ENCODE results near the gene SMARCAL1. TPM values are rescaled to one million over a fixed set of nuclear protein-coding genes. Genes with fewer than 3 reads are reported as not detected.

Gene SMARCAL1
- 15.3 and 21.7 TPM in 2 replicates for total RNA-seq

DNA sequence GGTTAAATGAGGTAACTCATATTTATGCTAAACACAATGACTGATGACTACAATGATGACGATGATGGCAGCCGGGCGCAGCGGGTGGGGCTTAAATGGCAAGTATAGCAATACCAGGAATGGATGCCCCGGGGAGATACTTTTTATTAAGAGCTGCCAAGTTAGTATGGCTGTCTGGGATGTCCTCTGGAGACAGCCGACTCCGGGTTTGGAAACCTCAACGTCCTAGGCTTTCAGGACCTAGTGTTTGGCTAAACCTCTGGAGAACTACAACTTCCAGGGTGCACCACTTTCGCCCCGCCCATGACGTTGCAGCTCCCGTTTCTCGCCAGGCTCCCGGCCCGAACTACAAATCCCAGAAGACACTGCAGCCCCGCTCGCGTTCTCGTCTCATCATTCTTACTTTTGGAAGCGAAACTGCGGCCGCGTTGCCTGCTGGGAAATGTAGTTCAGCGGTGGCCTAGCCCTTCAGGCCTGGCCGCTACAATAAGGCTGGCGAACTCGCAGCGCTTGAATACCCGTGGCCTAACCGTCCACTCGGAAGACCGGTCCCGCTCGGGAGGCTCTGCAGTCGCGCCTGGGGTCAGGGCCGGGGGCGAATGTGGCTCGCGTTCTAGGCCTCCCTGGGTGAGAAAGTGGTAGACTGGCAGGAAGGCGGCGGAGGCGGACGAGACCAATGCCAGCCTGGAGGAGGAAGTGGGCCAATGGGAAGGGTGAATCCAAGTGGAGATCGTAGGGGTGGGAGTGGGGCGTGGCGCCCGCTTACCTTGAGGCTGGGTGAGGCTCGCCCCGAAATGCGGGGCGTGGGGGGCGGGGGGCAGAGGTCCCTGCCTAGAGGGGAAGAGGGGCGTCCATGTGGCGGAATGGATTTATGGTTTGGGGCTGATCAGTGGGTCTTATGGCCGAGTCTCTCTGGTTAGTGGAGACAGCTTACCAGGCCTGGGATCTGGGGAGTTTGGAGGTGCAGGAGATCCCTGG, at the start of gene SMARCAL1:
Gene SMARCAL1, plus strand, starts transcription at position 463 of the 978 bp plus-strand sequence. CDS start 2,221 bp downstream, outside the sequence.
- Histone ChIP-seq H3K4me2 (ENCODE audit: insufficient read depth, low read length) (peak within 1 kb of the TSS; percentile 93), H3K36me3 (ENCODE audit: insufficient read depth, low read length) (peaks cover 28% of the 10 kb centered on the region), H4K20me1 (ENCODE audit: insufficient read depth, low read length) (no peaks in the 10 kb centered on the region), H3K4me1 (ENCODE audit: insufficient read depth, low read length) (peaks cover 8% of the 10 kb centered on the region), H3K27ac (ENCODE audit: low read depth, low read length) (peak within 1 kb of the TSS; percentile 93), H3K79me2 (ENCODE audit: insufficient read depth, low read length) (peaks cover 13% of the 10 kb centered on the region), H3K27me3 (ENCODE audit: insufficient read depth, low read length) (no peaks in the 10 kb centered on the region), H2AFZ (ENCODE audit: low read length) (peak within 1 kb of the TSS; percentile 96), H3K4me3 (ENCODE audit: insufficient read depth, low read length) (peak within 1 kb of the TSS; percentile 99), H3K9me3 (ENCODE audit: low read depth, low read length) (no peaks in the 10 kb centered on the region)
- DNase-seq (ENCODE audit: insufficient read length, low spot score, missing footprints) = peak; percentile 96
- TF ChIP-seq, protein P1, sequence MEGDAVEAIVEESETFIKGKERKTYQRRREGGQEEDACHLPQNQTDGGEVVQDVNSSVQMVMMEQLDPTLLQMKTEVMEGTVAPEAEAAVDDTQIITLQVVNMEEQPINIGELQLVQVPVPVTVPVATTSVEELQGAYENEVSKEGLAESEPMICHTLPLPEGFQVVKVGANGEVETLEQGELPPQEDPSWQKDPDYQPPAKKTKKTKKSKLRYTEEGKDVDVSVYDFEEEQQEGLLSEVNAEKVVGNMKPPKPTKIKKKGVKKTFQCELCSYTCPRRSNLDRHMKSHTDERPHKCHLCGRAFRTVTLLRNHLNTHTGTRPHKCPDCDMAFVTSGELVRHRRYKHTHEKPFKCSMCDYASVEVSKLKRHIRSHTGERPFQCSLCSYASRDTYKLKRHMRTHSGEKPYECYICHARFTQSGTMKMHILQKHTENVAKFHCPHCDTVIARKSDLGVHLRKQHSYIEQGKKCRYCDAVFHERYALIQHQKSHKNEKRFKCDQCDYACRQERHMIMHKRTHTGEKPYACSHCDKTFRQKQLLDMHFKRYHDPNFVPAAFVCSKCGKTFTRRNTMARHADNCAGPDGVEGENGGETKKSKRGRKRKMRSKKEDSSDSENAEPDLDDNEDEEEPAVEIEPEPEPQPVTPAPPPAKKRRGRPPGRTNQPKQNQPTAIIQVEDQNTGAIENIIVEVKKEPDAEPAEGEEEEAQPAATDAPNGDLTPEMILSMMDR (IDR thresholded peaks at IDR 0.05; ENCODE audit: extremely low read depth, low read depth, low read length) = no peak

DNA sequence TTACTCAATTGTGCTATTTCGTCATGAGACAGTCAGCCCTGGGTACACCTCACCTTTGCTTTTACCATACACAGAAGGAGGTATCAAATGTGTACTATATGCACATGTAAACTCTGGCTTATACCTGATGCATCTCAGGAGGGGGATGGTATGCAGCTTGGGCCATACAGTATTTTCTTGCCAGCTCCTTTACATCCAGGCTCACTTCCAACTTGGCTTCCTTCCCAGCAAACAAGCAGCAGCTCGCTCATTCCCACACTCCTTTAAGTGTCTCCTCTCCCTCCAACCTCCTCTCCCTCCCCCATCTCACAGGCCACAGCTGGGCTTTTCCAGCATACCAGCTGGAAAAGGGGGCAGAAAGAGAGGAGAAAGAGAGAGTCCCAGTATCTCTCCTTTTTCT, 49.6 kb upstream of the SMARCAL1 start:
- Histone ChIP-seq H2AFZ (ENCODE audit: low read length) (no peak overlapping the region), H3K27me3 (ENCODE audit: insufficient read depth, low read length) (no peaks in the 10 kb centered on the region), H4K20me1 (ENCODE audit: insufficient read depth, low read length) (peaks cover 4% of the 10 kb centered on the region), H3K4me1 (ENCODE audit: insufficient read depth, low read length) (peaks cover 8% of the 10 kb centered on the region), H3K4me2 (ENCODE audit: insufficient read depth, low read length) (no peak overlapping the region), H3K9me3 (ENCODE audit: low read depth, low read length) (no peaks in the 10 kb centered on the region), H3K27ac (ENCODE audit: low read depth, low read length) (no peak overlapping the region), H3K4me3 (ENCODE audit: insufficient read depth, low read length) (no peak overlapping the region), H3K36me3 (ENCODE audit: insufficient read depth, low read length) (no peaks in the 10 kb centered on the region), H3K79me2 (ENCODE audit: insufficient read depth, low read length) (peaks cover 40% of the 10 kb centered on the region)
- no peak for DNase-seq (ENCODE audit: insufficient read length, low spot score, missing footprints)
- TF ChIP-seq, protein P1 (IDR thresholded peaks at IDR 0.05; ENCODE audit: extremely low read depth, low read depth, low read length) = no peak

DNA sequence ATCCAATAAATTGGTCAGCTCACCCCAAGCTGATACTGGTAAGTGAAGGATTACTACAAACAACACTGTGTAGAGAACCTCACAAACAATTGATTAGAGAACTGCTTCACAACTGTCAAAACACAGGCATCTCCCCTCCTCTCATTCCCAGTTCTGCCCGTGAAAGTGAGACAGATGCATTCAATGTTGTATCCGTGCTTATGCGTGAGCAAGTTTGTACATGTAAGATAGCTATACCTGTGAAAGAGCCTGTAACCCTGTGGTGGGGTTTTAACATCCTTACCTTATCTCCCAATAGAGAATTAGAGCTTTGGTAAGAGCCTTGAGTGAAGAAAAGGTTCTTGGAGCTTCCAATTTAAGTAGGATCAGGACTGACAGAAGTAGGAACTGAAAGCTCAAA, 49.1 kb upstream of the SMARCAL1 start:
- H3K27ac ChIP-seq (ENCODE audit: low read depth, low read length) = no peak overlapping the region
- peaks cover 8% of the 10 kb centered on the region for H3K4me1 ChIP-seq (ENCODE audit: insufficient read depth, low read length)
- no peak overlapping the region for H3K4me3 ChIP-seq (ENCODE audit: insufficient read depth, low read length)
- TF ChIP-seq, protein P1 (IDR thresholded peaks at IDR 0.05; ENCODE audit: extremely low read depth, low read depth, low read length) = no peak
- no peak overlapping the region for H2AFZ ChIP-seq (ENCODE audit: low read length)
- no peaks in the 10 kb centered on the region for H3K27me3 ChIP-seq (ENCODE audit: insufficient read depth, low read length)
- H3K4me2 ChIP-seq (ENCODE audit: insufficient read depth, low read length) = no peak overlapping the region
- no peaks in the 10 kb centered on the region for H3K36me3 ChIP-seq (ENCODE audit: insufficient read depth, low read length)
- H4K20me1 ChIP-seq (ENCODE audit: insufficient read depth, low read length) = peaks cover 4% of the 10 kb centered on the region
- H3K79me2 ChIP-seq (ENCODE audit: insufficient read depth, low read length) = peaks cover 40% of the 10 kb centered on the region
- DNase-seq (ENCODE audit: insufficient read length, low spot score, missing footprints) = no peak
- H3K9me3 ChIP-seq (ENCODE audit: low read depth, low read length) = no peaks in the 10 kb centered on the region

DNA sequence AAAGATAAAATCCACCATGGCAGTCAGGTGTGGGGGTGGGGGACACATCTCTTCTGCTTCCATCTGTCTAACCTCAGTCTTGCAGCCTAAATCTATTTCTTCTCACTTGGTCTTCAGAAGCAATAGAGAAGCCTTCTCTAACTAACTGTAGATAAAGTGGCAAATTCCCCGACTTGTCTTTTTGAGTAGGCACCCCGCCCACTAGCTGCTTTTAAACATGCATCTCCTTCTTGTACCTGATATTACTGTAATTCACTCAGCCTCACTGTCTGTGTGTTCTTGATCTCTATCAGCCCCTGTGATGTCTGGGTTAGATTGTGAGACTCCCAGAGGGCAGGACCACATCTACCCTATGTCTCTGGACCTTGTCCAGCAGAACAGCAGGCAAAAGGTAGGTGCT, 46.8 kb upstream of the SMARCAL1 start:
- H3K36me3 ChIP-seq (ENCODE audit: insufficient read depth, low read length) = no peaks in the 10 kb centered on the region
- peaks cover 10% of the 10 kb centered on the region for H3K4me1 ChIP-seq (ENCODE audit: insufficient read depth, low read length)
- no peaks in the 10 kb centered on the region for H3K27me3 ChIP-seq (ENCODE audit: insufficient read depth, low read length)
- no peak overlapping the region for H2AFZ ChIP-seq (ENCODE audit: low read length)
- TF ChIP-seq, protein P1 (IDR thresholded peaks at IDR 0.05; ENCODE audit: extremely low read depth, low read depth, low read length) = no peak
- H3K9me3 ChIP-seq (ENCODE audit: low read depth, low read length) = no peaks in the 10 kb centered on the region
- no peak overlapping the region for H3K4me3 ChIP-seq (ENCODE audit: insufficient read depth, low read length)
- H3K79me2 ChIP-seq (ENCODE audit: insufficient read depth, low read length) = peaks cover 39% of the 10 kb centered on the region
- DNase-seq (ENCODE audit: insufficient read length, low spot score, missing footprints) = no peak
- no peak overlapping the region for H3K4me2 ChIP-seq (ENCODE audit: insufficient read depth, low read length)
- H4K20me1 ChIP-seq (ENCODE audit: insufficient read depth, low read length) = peaks cover 4% of the 10 kb centered on the region
- no peak overlapping the region for H3K27ac ChIP-seq (ENCODE audit: low read depth, low read length)
